Body of pancreas (tissue), 4 donors: ENCODE measurements around the gene HDAC6. TPM values are rescaled to one million over a fixed set of nuclear protein-coding genes. Genes with fewer than 3 reads are reported as not detected.
"Not testable (repeated sequence)": the region's sequence is repeated elsewhere in the genome, so short reads cannot be mapped to it uniquely, and the experiment has no call there.

Experiments
- ATAC-seq: fragments of 150-250 bp; one replicate; pipeline ENCODE4 v1.9.1; 2016
- DNase-seq, 4 donors: peaks; one replicate each; pipeline ENCODE4 v3.0.0-alpha.2; 2019
- H3K27ac ChIP-seq, 4 donors: fragments of 200-600 bp; sonication (generic); 1 replicate in 3 of 4; 2 replicates in 1 of 4; pipeline versions ENCODE4 v1.5.1 to v1.6.1; 2016 to 2019; ENCODE audit warnings: mild to moderate bottlenecking in 1 of 4, mixed read lengths in 1 of 4, moderate library complexity in 1 of 4
- H3K27me3 ChIP-seq, 2 donors: fragments of 200-600 bp; sonication (generic); one replicate each; pipeline ENCODE4 v1.6.0; 2016; ENCODE audit warnings: mild to moderate bottlenecking in 1 of 2
- H3K36me3 ChIP-seq, 2 donors: fragments of 200-600 bp; sonication (generic); replicated peaks in 1 of 2; 2 replicates each; pipeline ENCODE4 v1.5.1; 2016; ENCODE audit warnings: low read depth in 2 of 2; ENCODE audit not compliant: insufficient read depth in 1 of 2
- H3K4me1 ChIP-seq: fragments of 200-600 bp; sonication (generic); one replicate; pipeline ENCODE4 v1.6.0; 2016
- H3K4me3 ChIP-seq, 2 donors: fragments of 200-600 bp; sonication (generic); 1 replicate in 1 of 2; 2 replicates in 1 of 2; pipeline ENCODE4 v1.5.1; 2016 to 2019
- H3K9me3 ChIP-seq, 3 donors: fragments of 200-600 bp; sonication (generic); 1 replicate in 2 of 3; 2 replicates in 1 of 3; pipeline ENCODE4 v1.5.1; 2016
- POLR2A ChIP-seq, 3 donors: fragments of 450-650 bp; IDR thresholded peaks; one replicate each; pipeline ENCODE4 v1.6.1; 2016; ENCODE audit warnings: antibody characterized with exemption in 3 of 3, mild to moderate bottlenecking in 2 of 3
- WGBS, 2 donors: methylation state at CpG; one replicate each; pipeline ENCODE4 v1.1.5; 2017; 5-methylcytosine and 5-hydroxymethylcytosine counted together
- intact Hi-C: fragments of 100-400 bp; cut with DNase I; formaldehyde crosslinking; loops from one replicate; pipeline ENCODE4 v1.15.1; 2023
- total RNA-seq, 2 donors: library from RNA; depleted of rRNA; stranded (reverse); fragments of >200 nt; gene quantifications; one replicate each; pipeline ENCODE4 v1.1.0, GENCODE V29; 2016
- TF ChIP-seq, protein P1 (sequence below), 7 experiments: fragments of 450-650 bp in 4 of 7; fragments of 200-600 bp in 3 of 7; sonication (generic) in 3 of 7; IDR thresholded peaks; one replicate each; pipeline ENCODE4 v1.5.1; 2016 to 2019; ENCODE audit warnings: antibody characterized with exemption in 7 of 7

HDAC6 gene
- total RNA-seq, 2 donors from 2014 or later = 34.5 to 75.5 TPM

GRCh38 chrX:48818866-48819265 is 17.0 kb downstream of the HDAC6 start:
- no peaks in the 10 kb centered on the region for H3K36me3 ChIP-seq
- H3K4me1 ChIP-seq = no peaks in the 10 kb centered on the region
- no peaks in the 10 kb centered on the region for H3K9me3 ChIP-seq
- no peaks in the 10 kb centered on the region for H3K27me3 ChIP-seq
- 93% methylated on average over 3 of the region's 4 CpGs; no CpG with 5 or more reads in 1 of the 2 donors for WGBS, 2 donors
- no peak for ATAC-seq
- DNase-seq = no peak
- intact Hi-C loops = no loop called here
- TF ChIP-seq POLR2A (IDR thresholded peaks at IDR 0.05) = no peak
- TF ChIP-seq, protein P1, sequence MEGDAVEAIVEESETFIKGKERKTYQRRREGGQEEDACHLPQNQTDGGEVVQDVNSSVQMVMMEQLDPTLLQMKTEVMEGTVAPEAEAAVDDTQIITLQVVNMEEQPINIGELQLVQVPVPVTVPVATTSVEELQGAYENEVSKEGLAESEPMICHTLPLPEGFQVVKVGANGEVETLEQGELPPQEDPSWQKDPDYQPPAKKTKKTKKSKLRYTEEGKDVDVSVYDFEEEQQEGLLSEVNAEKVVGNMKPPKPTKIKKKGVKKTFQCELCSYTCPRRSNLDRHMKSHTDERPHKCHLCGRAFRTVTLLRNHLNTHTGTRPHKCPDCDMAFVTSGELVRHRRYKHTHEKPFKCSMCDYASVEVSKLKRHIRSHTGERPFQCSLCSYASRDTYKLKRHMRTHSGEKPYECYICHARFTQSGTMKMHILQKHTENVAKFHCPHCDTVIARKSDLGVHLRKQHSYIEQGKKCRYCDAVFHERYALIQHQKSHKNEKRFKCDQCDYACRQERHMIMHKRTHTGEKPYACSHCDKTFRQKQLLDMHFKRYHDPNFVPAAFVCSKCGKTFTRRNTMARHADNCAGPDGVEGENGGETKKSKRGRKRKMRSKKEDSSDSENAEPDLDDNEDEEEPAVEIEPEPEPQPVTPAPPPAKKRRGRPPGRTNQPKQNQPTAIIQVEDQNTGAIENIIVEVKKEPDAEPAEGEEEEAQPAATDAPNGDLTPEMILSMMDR (IDR thresholded peaks at IDR 0.05) = no peak
- H3K27ac ChIP-seq = no peak overlapping the region
- H3K4me3 ChIP-seq = no peak overlapping the region

DNA sequence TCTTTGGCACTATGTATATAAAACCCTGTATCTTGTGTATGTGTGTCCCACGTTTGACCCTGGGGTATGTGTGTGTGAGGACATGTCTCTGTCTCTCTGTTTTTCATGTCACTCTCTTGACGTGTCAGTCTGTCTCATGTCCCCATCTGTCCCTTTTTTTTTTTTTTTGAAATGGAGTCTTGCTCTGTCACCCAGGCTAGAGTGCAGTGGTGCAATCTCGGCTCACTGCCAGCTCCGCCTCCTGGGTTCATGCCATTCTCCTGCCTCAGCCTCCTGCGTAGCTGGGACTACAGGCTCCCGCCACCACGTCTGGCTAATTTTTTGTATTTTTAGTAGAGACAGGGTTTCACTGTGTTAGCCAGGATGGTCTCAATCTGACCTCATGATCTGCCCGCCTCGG is 17.5 kb downstream of the HDAC6 start:
- intact Hi-C loops, DNase-seq, H3K4me3 ChIP-seq, H3K9me3 ChIP-seq, H3K27me3 ChIP-seq, H3K36me3 ChIP-seq, H3K27ac ChIP-seq, ATAC-seq, H3K4me1 ChIP-seq: not testable (repeated sequence)
- WGBS, 2 donors = 83 to 94% methylated on average over 7 of the region's 9 CpGs

- Histone ChIP-seq H3K36me3 (no peaks in the 10 kb centered on the region), H3K27me3 (no peaks in the 10 kb centered on the region), H3K27ac (no peak overlapping the region), H3K9me3 (no peaks in the 10 kb centered on the region), H3K4me3 (no peak overlapping the region), H3K4me1 (no peaks in the 10 kb centered on the region)
- 85% methylated on average over 4 of the region's 6 CpGs; no CpG with 5 or more reads in 1 of the 2 donors for WGBS, 2 donors
- TF ChIP-seq POLR2A (IDR thresholded peaks at IDR 0.05) = no peak
- TF ChIP-seq, protein P1 (IDR thresholded peaks at IDR 0.05) = no peak
- DNase-seq (no peak), ATAC-seq (no peak)
- intact Hi-C loops = no loop called here
These were observed 21.2 kb downstream of the HDAC6 start for GRCh38 chrX:48823053-48823452.

GRCh38 chrX:48824066-48824465 is 22.2 kb downstream of the HDAC6 start:
- DNase-seq = no peak
- no peaks in the 10 kb centered on the region for H3K27me3 ChIP-seq
- no peaks in the 10 kb centered on the region for H3K4me1 ChIP-seq
- H3K27ac ChIP-seq = no peak overlapping the region
- TF ChIP-seq, protein P1 (IDR thresholded peaks at IDR 0.05) = no peak
- no peak for TF ChIP-seq POLR2A (IDR thresholded peaks at IDR 0.05)
- WGBS, 2 donors = 93 to 100% methylated on average over 3 to 4 of the region's 8 CpGs
- H3K36me3 ChIP-seq = no peaks in the 10 kb centered on the region
- H3K9me3 ChIP-seq = no peaks in the 10 kb centered on the region
- no peak overlapping the region for H3K4me3 ChIP-seq
- no peak for ATAC-seq
- intact Hi-C loops = no loop called here

- no peaks in the 10 kb centered on the region for H3K36me3 ChIP-seq
- no peaks in the 10 kb centered on the region for H3K27me3 ChIP-seq
- no peaks in the 10 kb centered on the region for H3K9me3 ChIP-seq
- intact Hi-C loops = no loop called here
- H3K27ac ChIP-seq = no peak within 1 kb of the TSS
- TF ChIP-seq, protein P1 (IDR thresholded peaks at IDR 0.05) = no peak
- no peak for TF ChIP-seq POLR2A (IDR thresholded peaks at IDR 0.05)
- H3K4me3 ChIP-seq = no peak within 1 kb of the TSS
- DNase-seq (no peak), ATAC-seq (no peak)
- WGBS, 2 donors = 24 to 36% methylated on average over 5 to 29 of the region's 67 CpGs
- H3K4me1 ChIP-seq = no peaks in the 10 kb centered on the region
These were observed 24.4 kb downstream of the HDAC6 start, which contains the start of gene ERAS for GRCh38 chrX:48826135-48826875. ERAS (plus strand) TSS chrX:48826513; CDS start chrX:48829124, 2,611 bp downstream.
